Activated T-cell treated with anti-CD3 and anti-CD28 coated beads for 48 hours (primary cell): ENCODE measurements around the gene LUC7L.

Experiments
- DNase-seq: peaks from one replicate; pipeline ENCODE4 v3.0.0-alpha.2; 2020; ENCODE audit warnings: low read depth

The LUC7L gene

GRCh38 chr16:140175-140857 is 88.9 kb downstream of the LUC7L start:
- no peak for DNase-seq
